Mesenchymal stem cell (in vitro differentiated cells and primary cell): ENCODE data around the gene CD40.

Experiments used
- DNase-seq: peaks from one replicate; pipeline ENCODE4 v3.0.0-alpha.2; 2013
- H2AFZ ChIP-seq: one replicate; pipeline ENCODE4 v1.6.1; 2013; ENCODE audit warnings: low read depth, mild to moderate bottlenecking, control low read depth, inconsistent platforms, low read length, moderate library complexity
- H2AK5ac ChIP-seq: 2 replicates; pipeline ENCODE4 v1.6.1; 2013; ENCODE audit warnings: low read length, moderate library complexity, mild to moderate bottlenecking, inconsistent platforms; ENCODE audit not compliant: severe bottlenecking
- H2BK120ac ChIP-seq: one replicate; pipeline ENCODE4 v1.6.1; 2013; ENCODE audit warnings: low read depth, mild to moderate bottlenecking, inconsistent platforms, low read length, moderate library complexity
- H2BK12ac ChIP-seq, 2 experiments: one replicate each; pipeline ENCODE4 v1.6.1; 2013; ENCODE audit warnings: inconsistent platforms in 2 of 2, low read length in 2 of 2, mild to moderate bottlenecking in 2 of 2, moderate library complexity in 2 of 2, control low read depth in 1 of 2
- H2BK15ac ChIP-seq: one replicate; pipeline ENCODE4 v1.6.1; 2013; ENCODE audit warnings: mild to moderate bottlenecking, low read depth, inconsistent platforms; ENCODE audit not compliant: poor library complexity, severe bottlenecking
- H2BK5ac ChIP-seq: 2 replicates; pipeline ENCODE4 v1.6.1; 2013; ENCODE audit warnings: low read depth, mild to moderate bottlenecking, low read length, control low read depth, inconsistent platforms; ENCODE audit not compliant: poor library complexity, severe bottlenecking
- H3K14ac ChIP-seq, 2 experiments: one replicate each; pipeline ENCODE4 v1.6.1; 2013; ENCODE audit warnings: inconsistent platforms in 2 of 2, low read length in 2 of 2, control low read depth in 1 of 2, mild to moderate bottlenecking in 1 of 2, moderate library complexity in 1 of 2
- H3K18ac ChIP-seq, 2 experiments: one replicate each; pipeline ENCODE4 v1.6.1; 2013; ENCODE audit warnings: inconsistent platforms in 2 of 2, low read length in 2 of 2, control low read depth in 1 of 2, low read depth in 1 of 2, mild to moderate bottlenecking in 1 of 2
- H3K23ac ChIP-seq, 2 experiments: one replicate each; pipeline ENCODE4 v1.6.1; 2013; ENCODE audit warnings: inconsistent platforms in 2 of 2, low read length in 2 of 2, mild to moderate bottlenecking in 2 of 2, moderate library complexity in 2 of 2, control low read depth in 1 of 2
- H3K27ac ChIP-seq: 2 replicates; pipeline ENCODE4 v1.5.1; 2013; ENCODE audit warnings: mild to moderate bottlenecking, moderate library complexity, low read length, control low read depth, inconsistent platforms; ENCODE audit not compliant: poor library complexity, severe bottlenecking
- H3K27me3 ChIP-seq, 2 experiments: 2 replicates each; pipeline versions ENCODE4 v1.6.1 to v1.7.0; 2013; ENCODE audit warnings: low read length in 2 of 2, mild to moderate bottlenecking in 2 of 2, moderate library complexity in 2 of 2, control low read depth in 1 of 2, inconsistent platforms in 1 of 2; ENCODE audit not compliant: control insufficient read depth in 1 of 2, insufficient read depth in 1 of 2
- H3K36me3 ChIP-seq, 2 experiments: 2 replicates each; pipeline versions ENCODE4 v1.6.1 to v1.7.0; 2013; ENCODE audit warnings: low read length in 2 of 2, control low read depth in 1 of 2, inconsistent platforms in 1 of 2, low read depth in 1 of 2, mild to moderate bottlenecking in 1 of 2; ENCODE audit not compliant: insufficient read depth in 2 of 2, control insufficient read depth in 1 of 2
- H3K4ac ChIP-seq, 2 experiments: one replicate each; pipeline ENCODE4 v1.6.1; 2013; ENCODE audit warnings: inconsistent platforms in 2 of 2, low read length in 2 of 2, mild to moderate bottlenecking in 2 of 2, moderate library complexity in 2 of 2, control low read depth in 1 of 2, low read depth in 1 of 2
- H3K4me1 ChIP-seq: 2 replicates; pipeline ENCODE4 v1.6.1; 2013; ENCODE audit warnings: low read depth, low read length, control low read depth; ENCODE audit not compliant: control insufficient read depth, insufficient read depth
- H3K4me2 ChIP-seq: 2 replicates; pipeline ENCODE4 v1.6.1; 2013; ENCODE audit warnings: low read length, mild to moderate bottlenecking, inconsistent platforms; ENCODE audit not compliant: poor library complexity, severe bottlenecking
- H3K4me3 ChIP-seq, 2 experiments: 2 replicates each; pipeline versions ENCODE4 v1.5.1 to v1.7.0; 2013; ENCODE audit warnings: low read length in 2 of 2, mild to moderate bottlenecking in 2 of 2, control low read depth in 1 of 2, low read depth in 1 of 2; ENCODE audit not compliant: insufficient read depth in 1 of 2
- H3K79me1 ChIP-seq: replicated peaks from 2 replicates; pipeline ENCODE4 v1.6.1; 2013; ENCODE audit warnings: mild to moderate bottlenecking, control low read depth, low read length, inconsistent platforms; ENCODE audit not compliant: poor library complexity, severe bottlenecking
- H3K9ac ChIP-seq: 2 replicates; pipeline ENCODE4 v1.7.0; 2013; ENCODE audit warnings: mild to moderate bottlenecking, low read length, moderate library complexity
- H3K9me3 ChIP-seq: 2 replicates; pipeline ENCODE4 v1.7.0; 2013; ENCODE audit warnings: mild to moderate bottlenecking, low read length; ENCODE audit not compliant: control insufficient read depth
- H4K8ac ChIP-seq: one replicate; pipeline ENCODE4 v1.6.1; 2013; ENCODE audit warnings: inconsistent platforms, mild to moderate bottlenecking, low read length, moderate library complexity
- H4K91ac ChIP-seq: one replicate; pipeline ENCODE4 v1.6.1; 2013; ENCODE audit warnings: mild to moderate bottlenecking, low read length, inconsistent platforms
- WGBS: methylation state at CpG from one replicate; pipeline ENCODE4 v1.1.7; 2013; ENCODE audit warnings: mixed read lengths; 5-methylcytosine and 5-hydroxymethylcytosine counted together

Gene CD40

GRCh38 chr20:46131396-46131795 lies 13.3 kb downstream of the CD40 start:
- Histone ChIP-seq H4K91ac (no peak overlapping the region), H3K14ac (no peak overlapping the region), H3K79me1 (no peaks in the 10 kb centered on the region), H3K36me3 (peaks cover 0 to 3% of the 10 kb centered on the region in 2 experiments), H3K27me3 (peaks cover 47 to 61% of the 10 kb centered on the region in 2 experiments), H3K18ac (no peak overlapping the region), H2AFZ (no peak overlapping the region), H3K9ac (no peak overlapping the region), H4K8ac (no peak overlapping the region), H3K4me3 (no peak overlapping the region), H2BK120ac (no peak overlapping the region), H2AK5ac (no peak overlapping the region), H3K4ac (no peak overlapping the region), H3K4me2 (no peak overlapping the region), H3K27ac (no peak overlapping the region), H3K23ac (no peak overlapping the region), H3K4me1 (no peaks in the 10 kb centered on the region), H2BK12ac (no peak overlapping the region), H2BK15ac (no peak overlapping the region), H3K9me3 (no peaks in the 10 kb centered on the region), H2BK5ac (no peak overlapping the region)
- WGBS = 82% methylated on average over 5 of the region's 6 CpGs
- no peak for DNase-seq

GRCh38 chr20:46132705-46133120 lies 14.6 kb downstream of the CD40 start:
- 15% methylated on average over 17 of the region's 17 CpGs for WGBS
- peak; percentile 54 for DNase-seq
- no peaks in the 10 kb centered on the region for H3K4me1 ChIP-seq
- no peaks in the 10 kb centered on the region for H3K9me3 ChIP-seq
- no peak overlapping the region for H3K18ac ChIP-seq
- peaks cover 60 to 72% of the 10 kb centered on the region in 2 experiments for H3K27me3 ChIP-seq
- H3K14ac ChIP-seq = no peak overlapping the region
- H3K4me3 ChIP-seq = no peak overlapping the region
- H2AFZ ChIP-seq = no peak overlapping the region
- no peaks in the 10 kb centered on the region for H3K79me1 ChIP-seq
- no peak overlapping the region for H3K4ac ChIP-seq
- H4K8ac ChIP-seq = no peak overlapping the region
- no peak overlapping the region for H3K9ac ChIP-seq
- no peak overlapping the region for H2BK5ac ChIP-seq
- no peak overlapping the region for H3K27ac ChIP-seq
- no peak overlapping the region for H3K4me2 ChIP-seq
- H2BK12ac ChIP-seq = no peak overlapping the region
- no peak overlapping the region for H2BK15ac ChIP-seq
- H2AK5ac ChIP-seq = no peak overlapping the region
- no peak overlapping the region for H4K91ac ChIP-seq
- no peak overlapping the region for H3K23ac ChIP-seq
- H2BK120ac ChIP-seq = no peak overlapping the region
- no peaks in the 10 kb centered on the region for H3K36me3 ChIP-seq

GRCh38 chr20:46133886-46134654 lies 16.0 kb downstream of the CD40 start:
- Histone ChIP-seq H2BK5ac (no peak overlapping the region), H3K23ac (no peak overlapping the region), H3K4me2 (no peak overlapping the region), H2AFZ (no peak overlapping the region), H3K4me1 (no peaks in the 10 kb centered on the region), H3K4ac (no peak overlapping the region), H4K91ac (no peak overlapping the region), H3K4me3 (no peak overlapping the region), H3K27me3 (peaks cover 62 to 79% of the 10 kb centered on the region in 2 experiments), H2BK120ac (no peak overlapping the region), H3K14ac (no peak overlapping the region), H3K79me1 (no peaks in the 10 kb centered on the region), H3K9me3 (no peaks in the 10 kb centered on the region), H2BK12ac (no peak overlapping the region), H2AK5ac (no peak overlapping the region), H3K36me3 (no peaks in the 10 kb centered on the region), H4K8ac (no peak overlapping the region), H3K18ac (no peak overlapping the region), H3K27ac (no peak overlapping the region), H2BK15ac (no peak overlapping the region), H3K9ac (no peak overlapping the region)
- 81% methylated on average over 8 of the region's 11 CpGs for WGBS
- no peak for DNase-seq

- Histone ChIP-seq H2BK120ac (no peak overlapping the region), H2AFZ (no peak overlapping the region), H3K4me3 (no peak overlapping the region), H3K23ac (no peak overlapping the region), H4K8ac (no peak overlapping the region), H3K4ac (no peak overlapping the region), H2BK12ac (no peak overlapping the region), H4K91ac (no peak overlapping the region), H3K36me3 (no peaks in the 10 kb centered on the region), H3K9ac (no peak overlapping the region), H3K18ac (no peak overlapping the region), H3K27me3 (peaks cover 66 to 79% of the 10 kb centered on the region in 2 experiments), H2AK5ac (no peak overlapping the region), H2BK5ac (no peak overlapping the region), H3K27ac (no peak overlapping the region), H3K79me1 (no peaks in the 10 kb centered on the region), H3K4me1 (no peaks in the 10 kb centered on the region), H3K14ac (no peak overlapping the region), H3K9me3 (no peaks in the 10 kb centered on the region), H2BK15ac (no peak overlapping the region), H3K4me2 (no peak overlapping the region)
- no peak for DNase-seq
- 83% methylated on average over 7 of the region's 7 CpGs for WGBS
These were observed 16.6 kb downstream of the CD40 start for GRCh38 chr20:46134716-46135115.
